OCI-LY1 (cell line): ENCODE data around the gene DDX10.

Experiments used
- H2AFZ ChIP-seq: fragments of 200-600 bp; sonication (generic), shearing (Covaris generic); 2 replicates; pipeline ENCODE4 v1.6.0; 2014; ENCODE audit warnings: antibody characterized with exemption, mild to moderate bottlenecking, low read length
- H3F3A ChIP-seq: fragments of 200-600 bp; sonication (generic), shearing (Covaris generic); 2 replicates; pipeline ENCODE4 v1.6.0; 2014; ENCODE audit warnings: mild to moderate bottlenecking, antibody characterized with exemption, low read length, moderate library complexity; ENCODE audit not compliant: insufficient read depth
- H3K27ac ChIP-seq: fragments of 200-600 bp; sonication (generic); 2 replicates; pipeline ENCODE4 v1.5.1; 2014; ENCODE audit warnings: low read length, mixed run types, mild to moderate bottlenecking, low read depth; ENCODE audit not compliant: poor library complexity, severe bottlenecking
- H3K27me3 ChIP-seq: fragments of 200-600 bp; sonication (generic); 2 replicates; pipeline ENCODE4 v1.6.0; 2014; ENCODE audit warnings: antibody characterized with exemption, mild to moderate bottlenecking, low read length, moderate library complexity; ENCODE audit not compliant: insufficient read depth
- H3K36me3 ChIP-seq: fragments of 200-600 bp; sonication (generic); 2 replicates; pipeline ENCODE4 v1.6.1; 2014; ENCODE audit warnings: mild to moderate bottlenecking, antibody characterized with exemption, low read length, moderate library complexity, mixed read lengths; ENCODE audit not compliant: insufficient read depth
- H3K4me1 ChIP-seq: fragments of 200-600 bp; sonication (generic); 2 replicates; pipeline ENCODE4 v1.5.1; 2014; ENCODE audit warnings: mild to moderate bottlenecking, low read length, moderate library complexity; ENCODE audit not compliant: insufficient read depth, severe bottlenecking
- H3K4me2 ChIP-seq: fragments of 200-600 bp; sonication (generic), shearing (Covaris generic); 2 replicates; pipeline ENCODE4 v1.6.1; 2014; ENCODE audit warnings: low read length
- H3K4me3 ChIP-seq: fragments of 200-600 bp; sonication (generic); 2 replicates; pipeline ENCODE4 v1.5.1; 2014; ENCODE audit warnings: low read length, low read depth, mild to moderate bottlenecking, mixed read lengths; ENCODE audit not compliant: poor library complexity, severe bottlenecking
- H3K79me2 ChIP-seq: fragments of 200-600 bp; shearing (Covaris generic); 2 replicates; pipeline ENCODE4 v1.6.1; 2016; ENCODE audit warnings: mixed run types, low read length, mixed read lengths; ENCODE audit not compliant: insufficient read depth
- H3K9ac ChIP-seq: fragments of 200-600 bp; sonication (generic), shearing (Covaris generic); 2 replicates; pipeline ENCODE4 v1.6.1; 2014; ENCODE audit warnings: mild to moderate bottlenecking, low read length, mixed read lengths
- H3K9me2 ChIP-seq: fragments of 200-600 bp; sonication (generic), shearing (Covaris generic); 2 replicates; pipeline ENCODE4 v1.6.1; 2014; ENCODE audit warnings: low read depth, mild to moderate bottlenecking, low read length, mixed read lengths
- H3K9me3 ChIP-seq: fragments of 200-600 bp; shearing (Covaris generic); 2 replicates; pipeline ENCODE4 v1.6.1; 2014; ENCODE audit warnings: low read length, mixed read lengths
- H4K20me1 ChIP-seq: fragments of 200-600 bp; sonication (generic), shearing (Covaris generic); 2 replicates; pipeline ENCODE4 v1.6.0; 2016; ENCODE audit warnings: mild to moderate bottlenecking, low read length; ENCODE audit not compliant: insufficient read depth
- EZH2 ChIP-seq: fragments of 200-600 bp; sonication (generic), shearing (Covaris generic); IDR thresholded peaks from 2 replicates; pipeline ENCODE4 v1.8.0; 2017; ENCODE audit warnings: borderline replicate concordance, mixed run types, mild to moderate bottlenecking, antibody characterized with exemption, low read length, moderate library complexity, mixed read lengths
- TF ChIP-seq, protein P1 (sequence below): fragments of 200-600 bp; sonication (generic), shearing (Covaris generic); IDR thresholded peaks from 2 replicates; pipeline ENCODE4 v1.5.1; 2017; ENCODE audit warnings: mild to moderate bottlenecking, antibody characterized with exemption, low read length, moderate library complexity, mixed read lengths

The DDX10 gene

DNA sequence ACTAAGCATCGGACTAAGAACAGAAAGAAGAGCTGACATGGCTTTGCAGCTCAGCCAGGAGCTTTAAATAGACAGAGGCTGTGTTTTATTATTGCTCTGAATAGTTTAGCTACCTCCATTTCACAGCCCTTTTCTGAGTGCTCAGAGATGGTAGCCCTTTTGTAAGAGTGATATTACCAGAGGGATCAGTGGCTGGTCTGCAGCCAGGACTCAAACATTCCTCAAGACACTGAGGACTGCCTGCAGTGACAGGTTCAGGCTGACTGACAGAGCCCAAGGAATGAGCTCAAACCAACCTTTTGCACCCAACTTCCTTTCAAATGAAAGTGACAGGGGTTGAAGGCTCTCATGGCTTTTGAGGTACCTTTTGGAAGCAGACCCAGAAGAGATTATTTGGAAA lies 189.0 kb downstream of the DDX10 start:
- Histone ChIP-seq H3K4me3 (peak overlapping the region; percentile 5), H3K9me2 (no peaks in the 10 kb centered on the region), H3K79me2 (no peaks in the 10 kb centered on the region), H3K27ac (peak overlapping the region; percentile 67), H3K4me2 (peak overlapping the region; percentile 43), H4K20me1 (no peaks in the 10 kb centered on the region), H3K9ac (peak overlapping the region; percentile 15; the same call in 1 of the 2 replicates), H3F3A (no peaks in the 10 kb centered on the region), H2AFZ (no peak overlapping the region), H3K9me3 (no peaks in the 10 kb centered on the region), H3K4me1 (peaks cover 26% of the 10 kb centered on the region), H3K36me3 (peaks cover 14% of the 10 kb centered on the region; the same call in 1 of the 2 replicates), H3K27me3 (no peaks in the 10 kb centered on the region)
- no peak for TF ChIP-seq EZH2
- TF ChIP-seq, protein P1, sequence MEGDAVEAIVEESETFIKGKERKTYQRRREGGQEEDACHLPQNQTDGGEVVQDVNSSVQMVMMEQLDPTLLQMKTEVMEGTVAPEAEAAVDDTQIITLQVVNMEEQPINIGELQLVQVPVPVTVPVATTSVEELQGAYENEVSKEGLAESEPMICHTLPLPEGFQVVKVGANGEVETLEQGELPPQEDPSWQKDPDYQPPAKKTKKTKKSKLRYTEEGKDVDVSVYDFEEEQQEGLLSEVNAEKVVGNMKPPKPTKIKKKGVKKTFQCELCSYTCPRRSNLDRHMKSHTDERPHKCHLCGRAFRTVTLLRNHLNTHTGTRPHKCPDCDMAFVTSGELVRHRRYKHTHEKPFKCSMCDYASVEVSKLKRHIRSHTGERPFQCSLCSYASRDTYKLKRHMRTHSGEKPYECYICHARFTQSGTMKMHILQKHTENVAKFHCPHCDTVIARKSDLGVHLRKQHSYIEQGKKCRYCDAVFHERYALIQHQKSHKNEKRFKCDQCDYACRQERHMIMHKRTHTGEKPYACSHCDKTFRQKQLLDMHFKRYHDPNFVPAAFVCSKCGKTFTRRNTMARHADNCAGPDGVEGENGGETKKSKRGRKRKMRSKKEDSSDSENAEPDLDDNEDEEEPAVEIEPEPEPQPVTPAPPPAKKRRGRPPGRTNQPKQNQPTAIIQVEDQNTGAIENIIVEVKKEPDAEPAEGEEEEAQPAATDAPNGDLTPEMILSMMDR = no peak

DNA sequence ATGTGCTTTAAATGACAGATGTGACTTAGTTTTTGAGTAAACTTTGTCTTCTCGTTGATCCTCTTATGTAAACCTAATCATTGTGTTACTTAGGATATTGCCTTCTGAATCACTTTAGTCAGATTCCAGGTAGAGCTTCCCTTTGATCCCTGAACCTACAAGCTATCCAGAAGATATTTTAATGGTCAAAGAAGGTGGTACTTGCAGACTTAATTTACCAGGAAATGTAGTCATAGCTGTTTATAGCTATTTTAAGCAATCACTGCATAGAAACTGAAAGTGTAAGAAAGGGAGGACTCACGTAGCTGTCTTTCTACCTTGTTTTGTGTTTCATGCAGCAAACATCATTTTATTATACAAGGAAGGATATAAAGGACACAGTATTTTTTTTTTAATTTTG lies 189.5 kb downstream of the DDX10 start:
- no peaks in the 10 kb centered on the region for H3K27me3 ChIP-seq
- no peak overlapping the region for H2AFZ ChIP-seq
- H3K4me2 ChIP-seq = peak overlapping the region; percentile 43
- H3K27ac ChIP-seq = peak overlapping the region; percentile 67
- no peaks in the 10 kb centered on the region for H4K20me1 ChIP-seq
- peak overlapping the region; percentile 15; the same call in 1 of the 2 replicates for H3K9ac ChIP-seq
- TF ChIP-seq EZH2 = no peak
- TF ChIP-seq, protein P1 = no peak
- no peaks in the 10 kb centered on the region for H3K79me2 ChIP-seq
- H3K36me3 ChIP-seq = peaks cover 16% of the 10 kb centered on the region; the same call in 1 of the 2 replicates
- H3F3A ChIP-seq = no peaks in the 10 kb centered on the region
- peaks cover 26% of the 10 kb centered on the region for H3K4me1 ChIP-seq
- no peaks in the 10 kb centered on the region for H3K9me2 ChIP-seq
- peak overlapping the region; percentile 5 for H3K4me3 ChIP-seq
- H3K9me3 ChIP-seq = no peaks in the 10 kb centered on the region

DNA sequence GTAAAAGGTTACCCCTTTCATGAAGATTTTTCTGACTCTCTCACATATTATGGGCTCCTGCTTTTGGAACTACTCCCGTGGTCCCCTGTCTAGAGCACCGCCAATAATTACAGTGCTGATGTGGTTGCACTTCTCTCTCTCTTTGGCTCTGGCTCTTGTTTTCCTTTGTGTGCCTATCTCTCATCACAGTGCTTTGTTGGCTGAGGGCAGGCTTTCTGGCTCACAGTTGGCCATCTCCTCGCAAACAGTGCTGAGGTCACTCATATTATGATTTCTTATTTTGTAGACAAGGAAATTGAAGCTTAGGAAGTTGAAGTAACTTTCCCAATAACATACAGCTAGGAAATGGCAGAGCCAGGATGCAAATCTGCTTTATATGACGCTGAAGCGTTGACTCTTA lies 192.5 kb downstream of the DDX10 start:
- peaks cover 26% of the 10 kb centered on the region for H3K4me1 ChIP-seq
- no peak overlapping the region for H3K27ac ChIP-seq
- no peaks in the 10 kb centered on the region for H3K79me2 ChIP-seq
- TF ChIP-seq, protein P1 = no peak
- TF ChIP-seq EZH2 = no peak
- H4K20me1 ChIP-seq = no peaks in the 10 kb centered on the region
- no peak overlapping the region for H3K4me2 ChIP-seq
- H3K9ac ChIP-seq = no peak overlapping the region
- no peaks in the 10 kb centered on the region for H3K9me3 ChIP-seq
- peaks cover 16% of the 10 kb centered on the region; the same call in 1 of the 2 replicates for H3K36me3 ChIP-seq
- no peak overlapping the region for H2AFZ ChIP-seq
- no peaks in the 10 kb centered on the region for H3K27me3 ChIP-seq
- no peaks in the 10 kb centered on the region for H3F3A ChIP-seq
- no peak overlapping the region for H3K4me3 ChIP-seq
- no peaks in the 10 kb centered on the region for H3K9me2 ChIP-seq
